Measurements from ENCODE around the gene REXO1.

- TF ChIP-seq RFX5 (IDR thresholded peaks at IDR 0.05) = no peak
- TF ChIP-seq POLR2A (IDR thresholded peaks at IDR 0.05; ENCODE audit: low read length) = no peak
- TF ChIP-seq MAX (IDR thresholded peaks at IDR 0.05) = no peak
- TF ChIP-seq MYC (IDR thresholded peaks at IDR 0.05; ENCODE audit: borderline replicate concordance, low read length) = no peak
- no peak for TF ChIP-seq EP300 (IDR thresholded peaks at IDR 0.05)
- TF ChIP-seq CTCF (IDR thresholded peaks at IDR 0.05) = no peak
- no peak for TF ChIP-seq REST (IDR thresholded peaks at IDR 0.05)
Observed at GRCh38 chr19:1849886-1850398, 1.7 kb upstream of the REXO1 start.

Data from A549 (cell line).